Iris pigment epithelial cell (primary cell): ENCODE measurements around the gene CNGA4.
A peak's percentile ranks its signal among the peaks of the same experiment; 100 is the strongest.

Source experiments
- DNase-seq: peaks from one replicate; pipeline ENCODE4 v3.0.0-alpha.2; 2011; ENCODE audit warnings: low read depth

Gene CNGA4, protein sequence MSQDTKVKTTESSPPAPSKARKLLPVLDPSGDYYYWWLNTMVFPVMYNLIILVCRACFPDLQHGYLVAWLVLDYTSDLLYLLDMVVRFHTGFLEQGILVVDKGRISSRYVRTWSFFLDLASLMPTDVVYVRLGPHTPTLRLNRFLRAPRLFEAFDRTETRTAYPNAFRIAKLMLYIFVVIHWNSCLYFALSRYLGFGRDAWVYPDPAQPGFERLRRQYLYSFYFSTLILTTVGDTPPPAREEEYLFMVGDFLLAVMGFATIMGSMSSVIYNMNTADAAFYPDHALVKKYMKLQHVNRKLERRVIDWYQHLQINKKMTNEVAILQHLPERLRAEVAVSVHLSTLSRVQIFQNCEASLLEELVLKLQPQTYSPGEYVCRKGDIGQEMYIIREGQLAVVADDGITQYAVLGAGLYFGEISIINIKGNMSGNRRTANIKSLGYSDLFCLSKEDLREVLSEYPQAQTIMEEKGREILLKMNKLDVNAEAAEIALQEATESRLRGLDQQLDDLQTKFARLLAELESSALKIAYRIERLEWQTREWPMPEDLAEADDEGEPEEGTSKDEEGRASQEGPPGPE

GRCh38 chr11:6238902-6239301, at the start of gene CNGA4:
CNGA4 (plus strand) TSS chr11:6239089; CDS start chr11:6239207, 118 bp downstream.
- no peak for DNase-seq

- no peak for DNase-seq
Observed at GRCh38 chr11:6191742-6192141, 47.1 kb upstream of the CNGA4 start.

- DNase-seq = no peak
Observed at GRCh38 chr11:6194065-6194581, 44.8 kb upstream of the CNGA4 start.

DNA sequence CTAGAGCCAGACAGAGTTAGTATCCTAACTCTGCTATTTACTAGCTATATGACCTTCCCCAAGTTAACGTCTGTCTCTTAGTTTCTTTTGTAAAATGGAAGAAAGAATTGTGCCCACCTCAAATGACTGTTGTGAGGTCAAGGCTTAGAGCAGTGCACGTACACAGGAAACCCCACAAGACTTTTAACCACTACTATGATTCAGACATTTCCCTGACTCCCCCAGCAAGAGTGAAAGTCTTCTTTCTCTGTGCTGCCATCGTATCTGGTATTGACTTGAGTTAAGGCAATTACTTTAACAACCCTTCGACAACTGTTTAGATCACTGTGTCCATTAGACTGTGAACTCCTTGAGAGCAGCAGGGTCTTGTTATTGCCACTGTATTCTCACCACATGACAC, 42.5 kb upstream of the CNGA4 start:
- DNase-seq = no peak

GRCh38 chr11:6197466-6198200, 41.3 kb upstream of the CNGA4 start:
- DNase-seq = no peak

- DNase-seq = no peak
Observed at GRCh38 chr11:6199174-6199810, 39.6 kb upstream of the CNGA4 start, which contains the start of gene OR52W1. OR52W1 (plus strand) TSS chr11:6199224; CDS start chr11:6199224, 0 bp downstream.

GRCh38 chr11:6200975-6201374, 37.9 kb upstream of the CNGA4 start:
- DNase-seq = peak; percentile 26

DNA sequence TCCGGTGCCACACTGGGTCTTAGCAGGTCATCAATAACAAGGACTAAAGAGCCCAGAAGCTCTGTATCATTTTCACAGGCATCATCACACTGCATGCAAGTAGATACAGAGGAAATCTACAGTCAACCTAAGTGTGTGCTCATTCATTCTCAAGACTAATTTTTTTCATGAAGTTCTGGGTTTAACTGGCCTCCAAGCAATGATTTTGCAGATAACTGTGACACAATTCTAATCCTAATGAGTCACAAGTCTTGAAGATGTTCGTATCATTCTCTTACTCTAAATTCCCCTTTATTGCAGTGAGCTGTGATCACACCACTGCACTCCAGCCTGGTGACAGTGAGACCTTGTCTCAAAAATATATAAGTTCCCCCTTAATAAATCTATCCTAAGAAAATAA, 37.4 kb upstream of the CNGA4 start:
- peak; percentile 58 for DNase-seq

GRCh38 chr11:6202041-6202440, 36.8 kb upstream of the CNGA4 start:
- no peak for DNase-seq

DNA sequence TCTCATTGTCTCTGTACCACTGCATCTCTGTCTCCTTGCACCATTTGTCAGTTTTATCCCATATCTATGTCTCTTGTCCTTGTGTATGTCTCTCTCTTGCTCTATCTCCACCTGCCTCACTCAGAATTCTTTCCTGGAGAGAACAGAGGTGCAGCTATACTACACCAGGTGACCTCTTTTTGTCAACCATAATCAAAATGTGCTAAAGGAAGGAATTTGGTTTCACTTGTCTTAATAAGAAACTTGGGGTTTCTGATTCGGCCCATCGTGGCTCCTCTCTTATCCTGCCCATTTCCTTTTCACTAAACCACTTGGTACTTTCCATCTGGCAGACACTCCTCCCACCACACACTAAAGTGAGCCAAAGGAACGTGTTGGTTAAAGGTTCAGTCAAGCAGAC, 35.6 kb upstream of the CNGA4 start:
- DNase-seq = no peak

DNA sequence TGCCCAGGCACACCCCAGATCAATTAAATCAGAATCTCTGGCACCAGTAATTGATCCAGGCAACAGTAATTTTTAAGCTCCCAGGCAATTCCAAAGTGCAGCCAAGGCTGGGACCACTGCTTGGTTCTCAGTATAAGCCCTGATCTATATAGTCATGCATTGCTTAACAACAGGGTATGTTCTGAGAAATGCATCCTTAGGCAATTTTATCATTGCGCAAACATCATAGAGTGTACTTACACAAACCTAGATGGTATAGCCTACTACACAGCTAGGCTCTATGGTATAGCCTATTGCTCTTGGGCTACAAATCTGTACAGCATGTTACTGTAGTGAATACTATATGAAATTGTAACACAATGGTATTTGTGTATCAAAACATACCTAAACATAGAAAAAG, 34.2 kb upstream of the CNGA4 start:
- DNase-seq = no peak

DNA sequence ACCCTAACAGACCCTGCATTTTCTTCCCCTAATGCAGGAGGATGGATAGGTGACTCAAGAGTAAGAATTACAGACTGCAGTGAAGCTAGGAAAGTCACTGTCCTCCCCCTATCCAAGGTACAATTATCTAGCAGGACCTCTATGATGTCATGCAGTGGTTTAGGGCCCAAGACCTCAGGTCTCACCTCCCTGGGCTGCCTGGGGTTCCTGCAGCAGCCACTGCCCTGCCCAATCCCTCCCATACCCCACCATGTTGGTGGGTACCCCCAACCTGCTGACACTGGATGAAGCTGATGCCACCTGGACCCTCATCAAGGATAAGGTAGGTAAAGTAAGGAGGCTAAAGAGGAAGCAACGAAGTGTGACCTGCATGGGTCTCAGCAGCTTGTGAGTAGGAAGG, 33.5 kb upstream of the CNGA4 start, which contains the start of gene C11orf42:
Gene C11orf42 (plus strand): TSS at position 192 of the 400 bp plus-strand sequence. CDS start 59 bp downstream, at position 251.
- no peak for DNase-seq

- DNase-seq = no peak
Observed at GRCh38 chr11:6206456-6207180, 32.3 kb upstream of the CNGA4 start.

DNA sequence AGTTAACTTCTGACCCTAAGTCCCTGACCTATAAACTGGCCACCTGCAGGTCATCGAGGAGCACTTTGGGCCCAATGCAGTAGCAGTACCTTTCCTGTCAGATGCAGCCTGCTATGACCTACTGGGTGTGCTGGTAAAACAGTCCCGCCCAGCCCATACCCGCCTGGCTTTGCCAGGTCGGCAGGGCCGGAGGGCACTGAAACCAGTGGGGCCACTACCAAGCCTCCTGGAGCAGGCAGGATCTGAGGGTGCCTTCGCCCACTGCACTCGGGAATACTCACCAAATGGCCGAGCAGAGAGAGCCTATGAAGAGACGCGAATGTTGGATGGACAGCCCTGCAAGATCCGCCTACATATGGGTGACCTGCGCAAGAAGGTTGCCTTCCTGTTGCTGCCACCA, 29.1 kb upstream of the CNGA4 start:
- no peak for DNase-seq

DNA sequence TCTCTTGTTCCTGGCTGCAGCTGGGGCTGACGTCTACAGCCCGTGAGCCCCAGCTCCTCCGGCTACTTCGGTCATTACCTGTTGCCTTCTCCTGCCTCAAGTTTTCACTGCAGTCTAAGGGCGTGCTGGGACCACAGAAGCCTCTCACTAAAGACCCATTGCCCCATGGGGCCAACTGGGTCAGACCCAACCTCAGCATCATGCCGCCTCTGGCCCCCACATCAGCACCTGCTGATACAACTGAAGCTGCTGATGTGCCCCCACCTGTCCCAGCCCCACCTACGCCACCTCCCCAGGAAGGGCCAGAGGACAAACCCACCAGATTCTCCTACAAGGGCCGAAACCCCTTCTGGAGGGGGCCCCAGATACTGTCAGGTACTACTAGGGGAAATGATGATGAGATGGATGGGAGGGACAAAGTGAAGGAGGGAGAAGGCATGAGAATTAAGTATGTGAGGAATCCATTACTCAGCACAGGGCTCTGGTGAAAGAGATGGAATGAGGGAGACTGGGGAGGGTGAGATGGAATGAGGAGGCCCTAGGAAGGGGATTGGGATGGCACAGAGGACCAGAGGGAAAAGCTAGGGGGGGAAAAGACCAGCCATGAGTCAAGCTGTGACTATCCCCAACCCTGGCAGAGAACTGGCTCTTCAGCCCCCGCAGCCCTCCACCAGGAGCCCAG, 28.5 kb upstream of the CNGA4 start:
- no peak for DNase-seq

GRCh38 chr11:6214530-6214929, 24.4 kb upstream of the CNGA4 start:
- no peak for DNase-seq

DNA sequence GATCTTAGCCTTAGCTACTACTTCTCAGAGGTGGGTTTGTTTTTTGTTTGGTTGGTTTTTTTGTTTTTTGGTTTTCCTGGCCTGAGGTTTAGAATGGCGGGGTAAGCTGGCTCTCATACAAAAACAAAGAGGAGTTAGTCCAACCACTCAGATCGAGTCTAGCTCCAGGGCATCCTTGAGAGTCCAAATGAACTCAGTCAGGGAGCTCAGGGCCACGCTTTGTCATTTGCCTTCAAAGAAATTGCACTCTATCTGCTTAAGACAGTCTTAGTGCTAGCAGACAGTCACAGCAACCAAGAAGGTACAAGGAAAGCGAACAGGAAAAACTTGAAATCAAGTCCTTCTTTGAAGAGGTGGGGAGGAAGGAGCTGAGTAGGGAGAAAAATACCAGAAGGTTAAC, 22.4 kb upstream of the CNGA4 start:
- no peak for DNase-seq

- no peak for DNase-seq
Observed at GRCh38 chr11:6217722-6218121, 21.2 kb upstream of the CNGA4 start.

- peak; percentile 93 for DNase-seq
Observed at GRCh38 chr11:6219359-6219758, 19.5 kb upstream of the CNGA4 start.

DNA sequence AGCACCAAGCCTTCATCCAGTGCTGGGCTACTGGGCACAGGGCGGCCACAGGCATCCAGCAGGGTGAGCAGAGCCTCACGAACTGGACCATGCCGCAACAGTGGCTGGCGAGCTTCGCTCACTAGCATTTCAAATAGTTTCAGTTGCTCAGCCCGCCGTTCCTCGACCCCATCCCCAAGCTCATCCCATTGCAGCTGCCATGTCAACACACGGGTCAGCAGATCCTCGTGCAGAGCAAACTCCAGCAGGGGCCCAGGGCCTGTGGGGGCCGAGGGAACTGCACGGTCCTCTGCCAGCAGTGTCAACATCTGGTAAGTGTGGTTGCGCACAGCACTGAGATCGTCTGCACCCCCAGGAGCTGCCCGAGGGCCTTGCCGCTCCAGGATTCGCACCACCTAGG, 15.0 kb upstream of the CNGA4 start:
- DNase-seq = no peak

GRCh38 chr11:6224421-6224820, 14.5 kb upstream of the CNGA4 start:
- DNase-seq = no peak
